ENCODE data around the gene TMEM161A.
"Not testable (repeated sequence)": the region's sequence is repeated elsewhere in the genome, so short reads cannot be mapped to it uniquely, and the experiment has no call there.

Gene TMEM161A

GRCh38 chr19:19121371-19121770 is 16.9 kb downstream of the TMEM161A start:
- no peak for DNase-seq (ENCODE audit: low read depth)

DNA sequence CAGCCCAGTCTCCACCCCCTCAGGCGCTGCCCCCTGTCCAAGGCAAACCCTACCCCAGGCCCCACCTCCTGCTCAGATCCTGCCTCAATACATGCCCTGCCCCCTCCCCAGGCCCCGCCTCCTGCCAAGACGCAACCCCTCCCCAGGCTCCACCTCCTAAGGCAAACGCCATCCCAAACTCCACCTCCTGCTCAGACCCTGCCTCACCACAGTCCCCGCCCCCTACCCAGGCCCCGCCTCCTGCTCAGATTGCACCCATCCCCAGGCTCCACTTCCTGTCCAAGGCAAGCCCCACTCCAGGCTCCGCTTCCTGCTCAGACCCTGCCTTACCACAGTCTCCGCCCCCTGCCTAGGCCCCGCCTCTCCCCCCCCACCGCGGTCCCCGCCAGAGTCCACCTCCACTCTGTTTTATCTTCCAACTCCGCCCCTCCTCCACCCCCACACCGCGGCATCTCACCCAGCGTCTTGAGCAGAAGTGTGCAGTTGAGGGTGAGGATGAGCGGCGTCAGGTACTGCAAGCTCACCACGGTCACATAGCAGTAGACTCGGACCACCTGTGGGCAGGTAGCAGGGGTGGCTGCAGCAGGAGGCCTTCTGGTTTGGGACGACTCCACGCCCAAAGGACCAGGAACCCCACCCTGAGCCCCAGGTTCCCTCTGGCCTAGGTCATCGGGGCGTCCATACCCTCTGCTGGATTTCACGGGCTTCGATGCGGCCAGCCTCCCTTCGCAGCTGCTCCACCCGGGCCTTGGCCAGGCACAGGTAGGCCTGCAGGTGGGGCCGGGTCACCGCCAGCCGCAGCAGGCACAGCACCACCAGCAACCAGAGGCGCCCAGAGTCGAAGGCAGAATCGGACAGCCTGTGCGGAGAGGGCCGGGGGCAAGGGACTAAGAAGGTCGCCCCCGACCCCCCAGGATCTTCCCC is 17.7 kb downstream of the TMEM161A start:
- no peak for DNase-seq (ENCODE audit: low read depth)

DNA sequence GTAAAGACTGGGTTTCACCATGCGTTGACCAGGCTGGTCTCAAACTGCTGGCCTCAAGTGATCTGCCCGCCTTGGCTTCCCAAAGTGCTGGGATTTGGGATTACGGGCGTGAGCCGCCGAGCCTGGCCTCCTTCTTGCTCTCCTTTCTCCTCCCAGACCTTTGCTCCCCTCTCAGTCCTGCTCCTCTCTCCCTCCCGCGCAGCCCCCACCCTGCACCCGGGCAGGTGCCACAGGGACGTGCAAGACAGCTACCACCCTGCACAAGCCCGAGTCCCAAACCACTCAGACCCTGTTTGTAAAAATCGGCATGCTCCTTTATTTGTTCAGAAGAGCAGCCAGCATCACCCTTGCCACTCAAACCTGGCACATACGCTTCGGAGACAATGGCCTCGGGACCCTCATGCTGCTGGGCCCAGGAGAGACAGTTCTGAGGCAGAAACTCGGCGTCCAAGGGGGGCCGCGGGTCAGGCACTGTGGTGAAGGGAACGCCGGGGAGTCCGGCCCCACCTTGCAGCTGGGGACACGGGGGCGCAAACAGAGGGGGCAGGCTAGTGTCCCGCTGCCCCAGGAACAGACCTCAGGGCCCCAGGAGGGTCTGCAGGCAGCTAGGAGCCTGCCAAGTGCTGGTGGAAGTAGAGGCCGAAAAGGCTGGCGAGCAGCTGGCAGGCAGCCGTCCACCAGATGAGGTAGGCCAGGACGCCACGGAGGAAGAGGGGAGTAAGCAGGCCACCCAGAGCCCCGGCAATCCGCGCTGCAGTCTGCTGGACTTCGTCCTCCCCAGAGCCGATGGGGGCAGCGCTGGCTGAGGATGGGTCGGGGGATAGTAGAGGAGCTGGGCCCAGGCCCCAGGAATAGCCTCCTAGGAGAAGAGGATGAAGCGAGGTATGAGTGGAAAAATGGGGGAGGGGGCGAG is 18.7 kb downstream of the TMEM161A start:
- no peak for DNase-seq (ENCODE audit: low read depth)

- DNase-seq (ENCODE audit: low read depth): peak; percentile 16
Measured at GRCh38 chr19:19115954-19116353, 22.3 kb downstream of the TMEM161A start.

DNA sequence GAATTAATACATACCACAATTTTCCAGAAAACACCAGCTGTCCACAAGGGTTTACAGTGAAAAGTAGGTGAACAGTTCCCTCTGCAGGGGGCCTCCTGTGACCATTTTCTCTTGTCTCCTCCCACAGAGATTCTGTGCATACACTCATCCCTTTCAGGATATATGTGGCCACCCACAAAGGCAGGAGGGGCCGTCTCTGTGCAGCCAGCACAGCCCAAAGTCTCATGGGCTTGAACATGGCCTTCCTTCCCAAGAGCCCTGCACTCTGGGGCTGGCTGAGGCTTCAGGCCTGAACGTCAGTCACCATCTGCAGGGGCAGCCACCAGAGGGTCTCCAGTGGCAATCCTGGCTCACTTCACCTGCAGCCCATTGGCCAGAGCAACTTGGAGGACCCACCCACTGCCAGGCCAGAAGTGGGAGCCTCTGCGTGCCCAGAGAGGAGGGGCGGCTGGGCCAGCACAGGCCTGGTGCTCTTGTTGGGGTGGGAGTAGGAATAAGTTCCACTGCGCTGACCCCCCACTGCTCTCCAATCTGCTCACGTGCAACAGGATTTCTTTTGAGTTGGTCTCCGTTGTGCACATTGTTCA is 25.1 kb downstream of the TMEM161A start:
- DNase-seq (ENCODE audit: low read depth): no peak

DNA sequence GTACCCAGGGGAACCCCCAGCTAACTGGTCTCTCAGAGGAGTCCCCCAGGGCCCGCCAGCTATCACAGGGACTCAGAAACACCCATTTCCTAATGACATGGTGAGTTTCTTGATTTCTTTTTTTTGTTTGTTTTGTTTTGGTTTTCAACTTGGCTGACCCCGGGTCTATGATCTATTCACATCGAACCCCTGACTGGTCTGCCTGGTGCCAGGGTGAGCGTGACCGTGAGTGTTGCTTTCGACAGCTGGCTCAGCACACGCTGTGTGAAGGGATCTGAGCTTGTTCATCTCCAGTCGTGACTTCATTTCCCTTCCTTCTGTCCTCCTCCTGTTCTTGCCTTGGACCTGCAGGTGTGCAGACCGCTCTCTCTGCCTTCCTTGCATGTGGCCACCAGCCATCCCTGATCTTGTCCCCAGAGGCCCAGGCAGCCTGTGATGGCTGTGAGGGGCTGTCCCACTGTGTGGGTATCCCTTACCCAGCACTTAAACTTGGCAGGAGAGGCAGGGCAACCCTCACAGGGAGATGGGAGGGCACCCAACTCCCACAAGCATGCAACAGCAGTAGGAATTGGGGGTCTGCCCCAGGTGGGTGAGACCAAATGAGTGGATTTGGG is 26.2 kb downstream of the TMEM161A start:
- DNase-seq (ENCODE audit: low read depth): no peak

DNA sequence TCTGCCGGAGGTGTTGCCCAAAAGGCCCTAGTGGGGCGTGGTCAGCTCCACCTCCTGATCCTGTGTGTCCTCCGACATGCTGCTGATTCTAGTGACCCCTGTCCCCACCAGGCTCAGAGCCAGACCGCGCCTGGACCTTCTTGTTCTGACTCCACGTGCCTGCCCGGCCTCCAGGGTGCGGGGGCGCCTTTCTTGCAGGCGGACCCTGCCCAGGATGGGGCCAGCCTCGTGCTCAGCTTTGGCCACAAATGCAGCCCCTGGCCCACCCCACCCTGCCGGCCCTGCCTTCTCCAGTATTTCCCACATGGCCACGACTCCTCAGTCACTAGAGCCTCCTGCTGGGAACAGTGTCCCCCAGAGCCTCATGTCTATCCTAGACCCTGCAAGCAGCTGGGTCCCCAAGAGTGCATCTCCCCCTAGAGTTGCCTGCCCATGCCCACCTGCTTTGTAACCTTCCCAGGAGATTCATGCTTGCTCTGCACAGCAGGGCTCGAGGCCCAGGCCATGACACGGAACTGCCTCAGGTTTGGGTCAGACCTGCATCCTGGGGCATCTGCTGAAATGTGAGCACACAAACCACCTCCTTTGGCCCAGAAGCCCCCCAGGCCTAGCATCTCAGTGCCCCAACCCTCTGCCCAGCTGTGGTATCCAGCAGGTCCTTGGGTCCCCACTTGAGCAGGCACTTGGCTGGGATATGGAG is 27.0 kb downstream of the TMEM161A start:
- DNase-seq (ENCODE audit: low read depth): no peak

- DNase-seq (ENCODE audit: low read depth): no peak
Measured at GRCh38 chr19:19110410-19111135, 27.7 kb downstream of the TMEM161A start.

- DNase-seq (ENCODE audit: low read depth): no peak
Measured at GRCh38 chr19:19109601-19110000, 28.7 kb downstream of the TMEM161A start.

GRCh38 chr19:19107654-19108053 is 30.6 kb downstream of the TMEM161A start:
- DNase-seq (ENCODE audit: low read depth): no peak

DNA sequence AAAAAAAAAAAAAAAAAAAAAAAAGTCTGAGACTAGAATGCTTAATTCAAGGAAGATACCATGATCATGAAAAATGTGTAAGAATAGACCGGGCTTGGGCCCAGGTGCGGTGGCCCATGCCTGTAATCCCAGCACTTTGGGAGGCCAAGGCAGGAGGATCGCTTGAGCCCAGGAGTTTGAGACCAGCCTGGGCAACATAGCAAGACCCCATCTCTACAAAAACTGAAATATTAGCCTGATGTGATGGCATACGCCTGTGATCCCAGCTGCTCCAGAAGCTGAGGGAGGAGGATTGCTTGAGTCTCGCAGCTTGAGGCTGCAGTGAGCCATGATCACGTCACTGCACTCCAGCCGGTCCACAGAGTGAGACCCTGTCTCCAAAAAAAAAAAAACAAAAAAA is 31.3 kb downstream of the TMEM161A start:
- not testable (repeated sequence) for DNase-seq (ENCODE audit: low read depth)

- DNase-seq (ENCODE audit: low read depth): no peak
Measured at GRCh38 chr19:19106056-19106551, 32.2 kb downstream of the TMEM161A start.

GRCh38 chr19:19105365-19106055 is 32.8 kb downstream of the TMEM161A start:
- no peak for DNase-seq (ENCODE audit: low read depth)

DNA sequence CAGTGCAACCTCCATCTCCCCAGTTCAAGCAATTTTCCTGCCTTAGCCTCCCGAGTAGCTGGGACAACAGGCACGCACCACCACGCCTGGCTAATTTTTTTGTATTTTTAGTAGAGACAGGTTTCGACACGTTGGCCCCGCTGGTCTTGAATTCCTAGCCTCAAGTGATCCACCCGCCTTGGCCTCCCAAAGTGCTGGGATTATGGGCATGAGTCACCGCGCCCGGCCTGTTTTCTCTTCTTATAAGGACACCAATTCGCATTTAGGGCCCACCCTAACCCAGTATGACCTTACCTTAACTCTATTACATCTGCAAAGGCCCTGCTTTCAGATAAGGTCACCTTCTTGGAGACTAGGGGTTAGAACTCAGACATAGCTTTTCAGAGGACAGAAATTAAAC is 35.1 kb downstream of the TMEM161A start:
- no peak for DNase-seq (ENCODE audit: low read depth)

- DNase-seq (ENCODE audit: low read depth): not testable (repeated sequence)
Measured at GRCh38 chr19:19102566-19102965, 35.7 kb downstream of the TMEM161A start.

- DNase-seq (ENCODE audit: low read depth): no peak
Measured at GRCh38 chr19:19101540-19101939, 36.7 kb downstream of the TMEM161A start.

DNA sequence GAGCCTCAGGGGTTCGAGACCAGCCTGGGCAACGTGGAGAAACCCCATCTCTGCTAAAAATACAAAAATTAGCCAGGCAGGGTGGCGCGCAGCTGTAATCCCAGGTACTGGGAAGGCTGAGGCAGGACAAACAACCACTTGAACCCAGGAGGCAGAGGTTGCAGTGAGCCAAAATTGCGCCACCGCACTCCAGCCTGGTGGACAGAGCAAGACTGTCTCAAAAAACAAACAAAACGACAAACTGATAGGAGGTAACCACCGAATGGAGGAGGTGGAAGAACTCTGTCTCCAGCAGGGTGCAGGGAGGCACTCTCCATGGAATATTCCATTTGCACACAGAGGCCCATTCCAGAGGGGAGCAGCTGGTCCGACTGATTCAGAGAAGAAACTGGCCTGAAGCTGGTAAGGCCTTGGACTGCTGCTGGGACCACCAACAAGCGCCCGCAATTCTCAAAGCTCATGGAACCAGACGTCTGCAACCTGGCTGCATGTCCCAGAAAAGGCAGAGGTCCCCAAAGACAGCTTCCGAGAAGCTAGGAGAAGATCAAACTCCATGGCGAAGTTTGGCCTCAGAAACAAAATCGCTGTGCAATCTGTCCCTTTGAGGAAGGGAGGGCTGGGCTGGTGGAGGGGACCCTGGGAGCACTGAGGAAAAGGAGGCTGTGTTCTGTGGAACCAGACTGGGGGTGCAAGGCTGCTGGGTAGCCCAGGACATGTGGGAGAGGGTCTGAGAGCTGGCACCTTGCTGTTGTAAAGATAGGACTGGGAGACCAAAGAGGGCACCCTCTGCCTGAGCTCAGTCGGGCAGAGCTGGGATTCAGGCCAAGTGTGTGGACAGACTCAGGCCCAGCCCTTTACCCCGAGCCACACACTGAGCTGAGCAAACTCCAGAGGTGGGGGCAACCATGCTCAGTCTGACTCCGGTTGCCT is 39.3 kb downstream of the TMEM161A start:
- DNase-seq (ENCODE audit: low read depth): no peak

DNA sequence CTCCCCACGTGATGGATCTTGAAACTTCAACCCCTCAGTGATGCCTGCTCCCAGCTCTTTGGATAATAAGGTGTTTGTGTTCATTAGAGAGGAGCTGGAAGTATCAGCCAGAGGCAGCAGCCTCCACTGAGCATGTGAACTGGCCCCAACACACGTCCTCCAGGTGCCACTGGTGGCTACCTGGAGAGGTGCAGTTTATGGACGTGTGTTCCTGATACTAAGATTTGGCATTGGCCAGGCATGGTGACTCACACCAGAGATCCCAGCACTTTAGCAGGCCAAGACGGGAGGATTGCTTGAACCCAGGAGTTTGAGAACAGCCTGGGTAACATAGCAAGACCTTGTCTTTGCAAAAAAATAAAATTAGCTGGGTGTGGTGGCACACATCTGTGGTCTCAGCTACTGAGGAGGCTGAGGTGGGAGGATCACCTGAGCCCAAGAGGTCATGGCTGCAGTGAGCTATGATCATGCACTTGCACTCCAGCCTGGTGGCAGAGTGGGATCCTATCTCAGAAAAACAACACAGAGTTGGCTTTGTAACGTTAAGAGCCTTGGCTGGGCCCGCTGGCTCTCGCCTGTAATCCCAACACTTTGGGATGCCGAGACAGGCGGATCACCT is 40.1 kb downstream of the TMEM161A start:
- DNase-seq (ENCODE audit: low read depth): no peak

Data from stimulated activated CD8-positive, alpha-beta memory T cell treated with anti-CD3 and anti-CD28 coated beads, Interleukin-12 subunit alpha, Interleukin-12 subunit beta, amount 100 ng/mL, for 1 hour (primary cell).